K562 (cell line): Measurements from ENCODE around the gene CBFA2T3.
"Not testable (repeated sequence)": the region's sequence is repeated elsewhere in the genome, so short reads cannot be mapped to it uniquely, and the experiment has no call there.

Experiments used
- ELF4 ChIP-seq: fragments of 450-650 bp; formaldehyde crosslinking; IDR thresholded peaks from 2 replicates; pipeline ENCODE4 v1.4.0; 2022; ENCODE audit warnings: missing genetic modification characterization
- EP300 ChIP-seq: IDR thresholded peaks from 2 replicates; pipeline ENCODE4 v1.6.1; 2012; ENCODE audit warnings: low read length, improper control_type of control experiment
- NBN ChIP-seq: fragments of 450-650 bp; IDR thresholded peaks from 2 replicates; pipeline ENCODE4 v1.6.1; 2016; ENCODE audit warnings: low read depth, mild to moderate bottlenecking
- POLR2AphosphoS5 ChIP-seq: IDR thresholded peaks from 2 replicates; pipeline ENCODE4 v1.6.1; 2011; ENCODE audit warnings: mild to moderate bottlenecking, low read depth, low read length, moderate library complexity; ENCODE audit not compliant: control insufficient read depth, insufficient read depth
- PTRF ChIP-seq: fragments of 450-650 bp; IDR thresholded peaks from 2 replicates; pipeline ENCODE4 v1.6.1; 2016; ENCODE audit warnings: mild to moderate bottlenecking, missing genetic modification characterization, missing compliant biosample characterization
- SIRT6 ChIP-seq: IDR thresholded peaks from one replicate; pipeline ENCODE4 v1.6.1; 2012; ENCODE audit warnings: low read depth, mild to moderate bottlenecking, control low read depth, inconsistent platforms, low read length, moderate library complexity
- USF2 ChIP-seq: sonication (generic); formaldehyde crosslinking; IDR thresholded peaks from 2 replicates; pipeline ENCODE4 v1.5.0; 2020; ENCODE audit warnings: missing genetic modification reagents
- ZFP30 ChIP-seq: fragments of 250-450 bp; sonication (Bioruptor Pico); IDR thresholded peaks from 2 replicates; pipeline ENCODE4 v1.8.0; 2022; ENCODE audit warnings: moderate library complexity, mild to moderate bottlenecking, inconsistent platforms, borderline replicate concordance
- TF ChIP-seq, protein P1 (sequence below), 3 experiments: IDR thresholded peaks in 2 of 3; conservative IDR thresholded peaks in 1 of 3; 2 replicates each; pipeline ENCODE4 v1.5.1; 2011 to 2012; ENCODE audit warnings: low read length in 3 of 3, mild to moderate bottlenecking in 3 of 3, control low read depth in 2 of 3, improper control_type of control experiment in 1 of 3, inconsistent platforms in 1 of 3, low read depth in 1 of 3, mixed read lengths in 1 of 3, moderate library complexity in 1 of 3; ENCODE audit not compliant: insufficient read depth in 2 of 3

GRCh38 chr16:89008796-89009195, 31.8 kb upstream of the CBFA2T3 start:
- TF ChIP-seq, protein P1, sequence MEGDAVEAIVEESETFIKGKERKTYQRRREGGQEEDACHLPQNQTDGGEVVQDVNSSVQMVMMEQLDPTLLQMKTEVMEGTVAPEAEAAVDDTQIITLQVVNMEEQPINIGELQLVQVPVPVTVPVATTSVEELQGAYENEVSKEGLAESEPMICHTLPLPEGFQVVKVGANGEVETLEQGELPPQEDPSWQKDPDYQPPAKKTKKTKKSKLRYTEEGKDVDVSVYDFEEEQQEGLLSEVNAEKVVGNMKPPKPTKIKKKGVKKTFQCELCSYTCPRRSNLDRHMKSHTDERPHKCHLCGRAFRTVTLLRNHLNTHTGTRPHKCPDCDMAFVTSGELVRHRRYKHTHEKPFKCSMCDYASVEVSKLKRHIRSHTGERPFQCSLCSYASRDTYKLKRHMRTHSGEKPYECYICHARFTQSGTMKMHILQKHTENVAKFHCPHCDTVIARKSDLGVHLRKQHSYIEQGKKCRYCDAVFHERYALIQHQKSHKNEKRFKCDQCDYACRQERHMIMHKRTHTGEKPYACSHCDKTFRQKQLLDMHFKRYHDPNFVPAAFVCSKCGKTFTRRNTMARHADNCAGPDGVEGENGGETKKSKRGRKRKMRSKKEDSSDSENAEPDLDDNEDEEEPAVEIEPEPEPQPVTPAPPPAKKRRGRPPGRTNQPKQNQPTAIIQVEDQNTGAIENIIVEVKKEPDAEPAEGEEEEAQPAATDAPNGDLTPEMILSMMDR (IDR thresholded peaks at IDR 0.05 in 2 of 3, conservative IDR thresholded peaks at IDR 0.05 in 1 of 3; ENCODE audit: insufficient read depth in 2 of 3, low read depth in 1 of 3, low read length in 3 of 3) = not testable (repeated sequence)
- TF ChIP-seq USF2 (CRISPR knock-in tag); ELF4 (CRISPR knock-in tag); ZFP30 (CRISPR knock-in tag); POLR2AphosphoS5; PTRF (tag); NBN; EP300; SIRT6: not testable (repeated sequence)
